HepG2 (cell line): ENCODE measurements around the gene CFHR2. TPM values are rescaled to one million over a fixed set of nuclear protein-coding genes. Genes with fewer than 3 reads are reported as not detected.
"Not testable (repeated sequence)": the region's sequence is repeated elsewhere in the genome, so short reads cannot be mapped to it uniquely, and the experiment has no call there.

Experiments used
- ATAC-seq: fragments of 200-7000 bp; cut with Tn5 transposase; 3 replicates; pipeline ENCODE4 v1.9.1; 2020; ENCODE audit warnings: mild to moderate bottlenecking, moderate library complexity
- BruUV-seq: library from RNA; stranded (reverse); fragments of 400-500 nt; replicated peaks from 2 replicates; lab custom pipeline; 2021; lab: Mats Ljungman, UMichigan
- CTCF ChIA-PET: fragments of 300-600 bp; formaldehyde crosslinking; extraction: SDS; loops from one replicate; lab custom pipeline; 2021; ENCODE audit warnings: low total read pairs, inconsistent platforms, low intra/inter-chr PET ratio; lab: Yijun Ruan, JAX
- POLR2A ChIA-PET: fragments of 350-600 bp; sonication (Branson Sonifier 250); formaldehyde crosslinking; loops from one replicate; lab custom pipeline; 2020; ENCODE audit warnings: antibody characterized with exemption, inconsistent platforms; lab: Yijun Ruan, JAX
- DNase-seq: peaks from one replicate; pipeline ENCODE4 v3.0.0-alpha.2; 2015; ENCODE audit warnings: low spot score
- FAIRE-seq: peaks from 3 replicates; lab custom pipeline; 2011; peaks lifted over from hg19 to GRCh38; lab: Jason Lieb, UNC
- H2AFZ ChIP-seq: one replicate; pipeline ENCODE4 v1.6.1; 2011; ENCODE audit warnings: low read length, inconsistent platforms
- H3K27ac ChIP-seq: fragments of 300-600 bp; 3 replicates; pipeline ENCODE4 v1.8.0; 2011; ENCODE audit warnings: mixed run types, mild to moderate bottlenecking, mixed read lengths, low read length, inconsistent platforms; ENCODE audit not compliant: insufficient read depth; ENCODE audit errors: extremely low read length
- H3K27me3 ChIP-seq, 2 experiments: fragments of 200-600 bp in 1 of 2; 2 replicates in 1 of 2; 3 replicates in 1 of 2; pipeline versions ENCODE4 v1.6.0 to v1.8.0; 2011; ENCODE audit warnings: low read length in 2 of 2, mild to moderate bottlenecking in 2 of 2, moderate library complexity in 2 of 2, inconsistent platforms in 1 of 2; ENCODE audit not compliant: insufficient read depth in 2 of 2, control insufficient read depth in 1 of 2
- H3K36me3 ChIP-seq, 2 experiments: fragments of 200-600 bp in 1 of 2; replicated peaks in 1 of 2; 2 replicates in 1 of 2; 3 replicates in 1 of 2; pipeline versions ENCODE4 v1.5.1 to v1.8.0; 2011; ENCODE audit warnings: low read length in 2 of 2, inconsistent platforms in 1 of 2; ENCODE audit not compliant: insufficient read depth in 2 of 2, control insufficient read depth in 1 of 2
- H3K4me1 ChIP-seq: 2 replicates; pipeline ENCODE4 v1.5.1; 2012; ENCODE audit warnings: low read length, inconsistent platforms; ENCODE audit not compliant: insufficient read depth
- H3K4me2 ChIP-seq: 2 replicates; pipeline ENCODE4 v1.6.0; 2011; ENCODE audit warnings: low read depth, low read length, inconsistent platforms
- H3K4me3 ChIP-seq, 3 experiments: fragments of 200-600 bp in 1 of 3; sonication (generic), shearing (Covaris generic) in 1 of 3; replicated peaks in 1 of 3; 2 replicates each; pipeline ENCODE4 v1.5.1; 2011 to 2016; ENCODE audit warnings: low read length in 3 of 3, inconsistent platforms in 2 of 3, low read depth in 2 of 3, mild to moderate bottlenecking in 2 of 3, control low read depth in 1 of 3, mixed read lengths in 1 of 3; ENCODE audit not compliant: insufficient read depth in 1 of 3
- H3K79me2 ChIP-seq: one replicate; pipeline ENCODE4 v1.6.1; 2011; ENCODE audit warnings: low read length, inconsistent platforms; ENCODE audit not compliant: insufficient read depth
- H3K9ac ChIP-seq: 2 replicates; pipeline ENCODE4 v1.6.0; 2011; ENCODE audit warnings: mild to moderate bottlenecking, low read depth, low read length, inconsistent platforms; ENCODE audit not compliant: insufficient read depth
- H3K9me3 ChIP-seq: 2 replicates; pipeline ENCODE4 v1.5.1; 2012; ENCODE audit warnings: mild to moderate bottlenecking, low read length
- H4K20me1 ChIP-seq: 2 replicates; pipeline ENCODE4 v1.6.0; 2011; ENCODE audit warnings: inconsistent platforms, mild to moderate bottlenecking, low read length, moderate library complexity; ENCODE audit not compliant: insufficient read depth
- ATF2 ChIP-seq: sonication (generic); formaldehyde crosslinking; IDR thresholded peaks from 2 replicates; pipeline ENCODE4 v1.4.0; 2020; ENCODE audit warnings: missing genetic modification reagents
- BHLHE40 ChIP-seq: IDR thresholded peaks from 2 replicates; pipeline ENCODE4 v1.6.1; 2011; ENCODE audit warnings: low read length, improper control_type of control experiment
- CBX1 ChIP-seq: IDR thresholded peaks from one replicate; pipeline ENCODE4 v1.6.1; 2016; ENCODE audit warnings: antibody characterized with exemption, low read depth
- GFI1 ChIP-seq: sonication (generic); formaldehyde crosslinking; IDR thresholded peaks from 2 replicates; pipeline ENCODE4 v1.5.0; 2020; ENCODE audit warnings: missing genetic modification reagents, mild to moderate bottlenecking, borderline replicate concordance
- HDAC1 ChIP-seq: sonication (generic); formaldehyde crosslinking; IDR thresholded peaks from 2 replicates; pipeline ENCODE4 v1.5.1; 2020; ENCODE audit warnings: mild to moderate bottlenecking, missing genetic modification reagents
- HMG20A ChIP-seq: IDR thresholded peaks from 2 replicates; pipeline ENCODE4 v1.6.1; 2016; ENCODE audit warnings: borderline replicate concordance
- KAT7 ChIP-seq: IDR thresholded peaks from 2 replicates; pipeline ENCODE4 v1.6.1; 2018; ENCODE audit warnings: borderline replicate concordance, missing compliant biosample characterization
- KAT8 ChIP-seq: IDR thresholded peaks from 2 replicates; pipeline ENCODE4 v1.6.1; 2016; ENCODE audit warnings: missing genetic modification reagents, missing compliant biosample characterization
- KDM2A ChIP-seq: sonication (generic); formaldehyde crosslinking; IDR thresholded peaks from 2 replicates; pipeline ENCODE4 v1.4.0; 2020; ENCODE audit warnings: low read depth, missing genetic modification reagents, borderline replicate concordance
- KLF12 ChIP-seq: sonication (generic); formaldehyde crosslinking; IDR thresholded peaks from 2 replicates; pipeline ENCODE4 v1.4.0; 2020; ENCODE audit warnings: missing genetic modification reagents, borderline replicate concordance
- KMT2B ChIP-seq: IDR thresholded peaks from 2 replicates; pipeline ENCODE4 v1.6.1; 2016; ENCODE audit warnings: missing genetic modification reagents, missing compliant biosample characterization
- MXD4 ChIP-seq: IDR thresholded peaks from 2 replicates; pipeline ENCODE4 v1.6.1; 2016; ENCODE audit warnings: mild to moderate bottlenecking, missing biosample characterization, missing genetic modification reagents
- MYPOP ChIP-seq: sonication (generic); formaldehyde crosslinking; IDR thresholded peaks from 2 replicates; pipeline ENCODE4 v1.8.1; 2023; ENCODE audit warnings: mild to moderate bottlenecking, moderate library complexity, missing genetic modification reagents
- PITX1 ChIP-seq: sonication (generic); formaldehyde crosslinking; IDR thresholded peaks from 2 replicates; pipeline ENCODE4 v1.5.1; 2020; ENCODE audit warnings: mild to moderate bottlenecking, missing genetic modification reagents
- POGZ ChIP-seq: sonication (generic); formaldehyde crosslinking; IDR thresholded peaks from 2 replicates; pipeline ENCODE4 v1.4.0; 2020; ENCODE audit warnings: mild to moderate bottlenecking, missing genetic modification reagents
- POLR2A ChIP-seq, 2 experiments: IDR thresholded peaks; 2 replicates each; pipeline ENCODE4 v1.6.1; 2011; ENCODE audit warnings: low read depth in 2 of 2, low read length in 2 of 2, mild to moderate bottlenecking in 1 of 2, moderate library complexity in 1 of 2; ENCODE audit not compliant: insufficient read depth in 1 of 2
- SAP130 ChIP-seq: IDR thresholded peaks from 2 replicates; pipeline ENCODE4 v1.6.1; 2016; ENCODE audit warnings: low read depth
- YEATS2 ChIP-seq: sonication (generic); formaldehyde crosslinking; IDR thresholded peaks from 2 replicates; pipeline ENCODE4 v1.4.0; 2020; ENCODE audit warnings: missing genetic modification reagents, borderline replicate concordance
- ZBTB3 ChIP-seq: sonication (generic); formaldehyde crosslinking; IDR thresholded peaks from 2 replicates; pipeline ENCODE4 v1.4.0; 2020; ENCODE audit warnings: low read depth, mild to moderate bottlenecking, moderate library complexity, missing genetic modification reagents, borderline replicate concordance
- ZNF263 ChIP-seq: sonication (generic); formaldehyde crosslinking; IDR thresholded peaks from 2 replicates; pipeline ENCODE4 v1.4.0; 2020; ENCODE audit warnings: missing genetic modification reagents
- ZSCAN5A ChIP-seq: sonication (generic); formaldehyde crosslinking; IDR thresholded peaks from 2 replicates; pipeline ENCODE4 v1.8.0; 2022; ENCODE audit warnings: mild to moderate bottlenecking, missing genetic modification reagents, borderline replicate concordance
- WGBS: methylation state at CpG from one replicate; pipeline ENCODE4 v1.1.6; 2017; ENCODE audit warnings: low lambda C conversion rate; 5-methylcytosine and 5-hydroxymethylcytosine counted together
- in situ Hi-C: cut with HindIII; loops from 2 replicates; pipeline ENCODE4 v1.10.0; 2017; ENCODE audit warnings: low pct_unique_long_range_greater_than_20kb; ENCODE audit not compliant: extremely low pct_ligation_motif_present
- intact Hi-C: fragments of 100-400 bp; cut with micrococcal nuclease; formaldehyde crosslinking; loops from one replicate; pipeline ENCODE4 v1.10.0; 2022; ENCODE audit not compliant: unreplicated experiment
- polyA plus RNA-seq, 8 experiments: library from polyadenylated mRNA; depleted of rRNA in 3 of 8; stranded (reverse) in 7 of 8; unstranded in 1 of 8; fragments of >200 nt; fragmentation: Illumina TruSeq in 4 of 8; extraction: Trizol in 4 of 8; gene quantifications; 2 replicates each; pipeline versions ENCODE4 v1.2.1 to v1.2.3, GENCODE V29; 2011 to 2016; ENCODE audit warnings: low read depth in 4 of 8, missing spikeins in 1 of 8, mixed read lengths in 1 of 8; ENCODE audit not compliant: insufficient read depth in 1 of 8
- total RNA-seq, 5 experiments: library from RNA; depleted of rRNA; stranded (reverse); fragments of >200 nt; fragmentation: Illumina TruSeq; extraction: Trizol; gene quantifications; 2 replicates each; pipeline ENCODE4 v1.2.3, GENCODE V29; 2016; ENCODE audit warnings: low read depth in 1 of 5

CFHR2 gene
- total and polyA plus RNA-seq, 2 of the 13 experiments (the other 11 are each of a cell fraction or from before 2014, with no cell fraction given): not detected

DNA sequence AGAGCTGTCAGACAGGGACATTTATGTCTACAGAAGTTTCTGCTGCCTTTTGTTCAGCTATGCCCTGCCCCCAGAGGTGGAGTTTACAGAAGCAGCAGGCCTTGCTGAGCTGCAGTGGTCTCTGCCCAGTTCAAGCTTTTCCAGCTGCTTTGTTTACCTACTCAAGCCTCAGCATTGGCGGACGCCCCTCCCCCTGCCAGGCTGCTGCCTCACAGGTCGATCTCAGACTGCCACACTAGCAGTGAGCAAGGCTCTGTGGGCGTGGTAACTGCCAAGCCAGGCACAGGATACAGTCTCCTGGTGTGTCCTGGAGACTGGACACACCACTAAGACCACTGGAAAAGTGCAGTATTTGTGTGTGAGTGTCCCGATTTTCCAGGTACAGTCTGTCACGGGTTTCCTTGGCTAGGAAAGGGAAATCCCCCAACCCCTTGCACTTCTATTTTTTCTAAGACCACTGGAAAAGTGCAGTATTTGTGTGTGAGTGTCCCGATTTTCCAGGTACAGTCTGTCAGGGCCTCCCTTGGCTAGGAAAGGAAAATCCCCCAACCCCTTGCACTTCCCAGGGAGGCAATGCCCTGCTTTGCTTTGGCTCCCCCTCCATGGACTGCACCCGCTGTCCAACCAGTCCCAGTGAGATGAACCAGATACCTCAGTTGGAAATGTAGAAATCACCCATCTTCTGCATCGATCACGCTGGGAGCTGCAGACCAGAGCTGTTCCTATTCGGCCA lies 48.5 kb downstream of the CFHR2 start:
- H3K4me2 ChIP-seq: peak overlapping the region; percentile 84
- peak overlapping the region; percentile 83 for H2AFZ ChIP-seq
- peak overlapping the region; percentile 34 to 56 (median 48); a peak in 5 of 6 replicates for H3K4me3 ChIP-seq
- H3K4me1 ChIP-seq, H3K9me3 ChIP-seq, H3K27me3 ChIP-seq, BruUV-seq, CTCF ChIA-PET, H3K79me2 ChIP-seq, in situ Hi-C loops, H3K36me3 ChIP-seq, H4K20me1 ChIP-seq: not testable (repeated sequence)
- ATAC-seq (peak; percentile 100), FAIRE-seq (peak; percentile 70), DNase-seq (peak; percentile 91)
- 8% methylated on average over 10 of the region's 11 CpGs for WGBS
- peak overlapping the region; percentile 49; the same call in 1 of the 2 replicates for H3K9ac ChIP-seq
- intact Hi-C loops: loop anchor here (5.0 kb wide), 3 partner anchors 75 to 1230 kb away; partner anchors contain the start of gene F13B
- peak overlapping the region; percentile 78 for H3K27ac ChIP-seq
- POLR2A ChIA-PET: interaction anchor here (0.8 kb wide), 1 partner anchor 74 kb away, joined by 3 read pairs; no protein-coding TSS in a partner anchor
- TF ChIP-seq ZNF263 (CRISPR knock-in tag): peak; percentile 22; the same call in 1 of the 2 replicates
- peak; percentile 63; the same call in 1 of the 2 replicates for TF ChIP-seq ATF2 (CRISPR knock-in tag)
- peak; percentile 85 for TF ChIP-seq HDAC1 (CRISPR knock-in tag)
- TF ChIP-seq BHLHE40: peak; percentile 25; the same call in 1 of the 2 replicates
- peak; percentile 62; the same call in 1 of the 2 replicates for TF ChIP-seq YEATS2 (CRISPR knock-in tag)
- peak; percentile 51 for TF ChIP-seq CBX1
- TF ChIP-seq KLF12 (CRISPR knock-in tag): 0 out of 2 replicates have a peak, but pooled peaks have one; percentile 35
- TF ChIP-seq MYPOP: 0 out of 2 replicates have a peak, but pooled peaks have one; percentile 37
- TF ChIP-seq KMT2B (CRISPR knock-in tag): peak; percentile 68
- TF ChIP-seq POLR2A (IDR thresholded peaks at IDR 0.05; ENCODE audit: insufficient read depth in 1 of 2, low read depth in 2 of 2, low read length in 2 of 2): peak; percentile 54 to 55; a peak in 3 of 4 replicates
- TF ChIP-seq PITX1 (CRISPR knock-in tag): peak; percentile 87
- TF ChIP-seq GFI1 (CRISPR knock-in tag): peak; percentile 67; the same call in 1 of the 2 replicates
- peak; percentile 34; the same call in 1 of the 2 replicates for TF ChIP-seq MXD4
- TF ChIP-seq POGZ (CRISPR knock-in tag): peak; percentile 93
- peak; percentile 69; the same call in 1 of the 2 replicates for TF ChIP-seq KAT7
- peak; percentile 54; the same call in 1 of the 2 replicates for TF ChIP-seq HMG20A (CRISPR knock-in tag)
- TF ChIP-seq KAT8: peak; percentile 49; the same call in 1 of the 2 replicates
- peak; percentile 65 for TF ChIP-seq SAP130
- TF ChIP-seq KDM2A (CRISPR knock-in tag): peak; percentile 58; the same call in 1 of the 2 replicates
- peak; percentile 44; the same call in 1 of the 2 replicates for TF ChIP-seq ZSCAN5A (CRISPR knock-in tag)
- TF ChIP-seq ZBTB3 (CRISPR knock-in tag): peak; percentile 73; the same call in 1 of the 2 replicates
